Adrenal gland (tissue), 12 donors: ENCODE results near the gene GASK1A. TPM values are rescaled to one million over a fixed set of nuclear protein-coding genes. Genes with fewer than 3 reads are reported as not detected.

Source experiments
- DNase-seq, 7 donors: peaks; one replicate each; pipeline ENCODE4 v3.0.0-alpha.2; 2019 to 2020
- H3K27ac ChIP-seq, 5 donors: fragments of 200-600 bp; sonication (generic) in 4 of 5; 1 replicate in 3 of 5; 2 replicates in 2 of 5; pipeline versions ENCODE4 v1.5.1 to v1.8.0; 2016 to 2020; ENCODE audit warnings: mild to moderate bottlenecking in 1 of 5
- H3K27me3 ChIP-seq: fragments of 200-600 bp; 2 replicates; pipeline ENCODE4 v1.8.0; 2021
- H3K36me3 ChIP-seq, 2 donors: fragments of 200-600 bp; replicated peaks in 1 of 2; 1 replicate in 1 of 2; 2 replicates in 1 of 2; pipeline versions ENCODE4 v1.5.1 to v1.8.0; 2018 to 2022
- H3K4me1 ChIP-seq, 2 donors: fragments of 200-600 bp; replicated peaks in 1 of 2; 1 replicate in 1 of 2; 2 replicates in 1 of 2; pipeline versions ENCODE4 v1.5.1 to v1.8.0; 2018 to 2021
- H3K4me3 ChIP-seq, 4 donors: fragments of 200-600 bp; sonication (generic) in 3 of 4; one replicate each; pipeline ENCODE4 v1.5.1; 2016 to 2018
- H3K9me3 ChIP-seq, 3 donors: fragments of 200-600 bp; sonication (generic) in 1 of 3; replicated peaks in 1 of 3; 1 replicate in 2 of 3; 2 replicates in 1 of 3; pipeline versions ENCODE4 v1.5.1 to v1.8.0; 2016 to 2021
- CTCF ChIP-seq, 6 experiments: fragments of 450-650 bp in 4 of 6; fragments of 200-600 bp in 2 of 6; sonication (generic) in 1 of 6; IDR thresholded peaks; 1 replicate in 5 of 6; 2 replicates in 1 of 6; pipeline versions ENCODE4 v1.5.1 to v1.8.0; 2016 to 2021; ENCODE audit warnings: antibody characterized with exemption in 6 of 6, mild to moderate bottlenecking in 2 of 6, moderate library complexity in 1 of 6
- POLR2A ChIP-seq, 2 donors: fragments of 450-650 bp; IDR thresholded peaks; one replicate each; pipeline ENCODE4 v1.6.1; 2017; ENCODE audit warnings: antibody characterized with exemption in 2 of 2, mild to moderate bottlenecking in 2 of 2, moderate library complexity in 1 of 2
- WGBS, 4 donors: extraction: QIAGEN DNeasy Blood & Tissue Kit in 2 of 4; methylation state at CpG; one replicate each; pipeline versions ENCODE4 v1.1.5 to v1.1.7; 2013 to 2017; 5-methylcytosine and 5-hydroxymethylcytosine counted together
- intact Hi-C, 2 donors: fragments of 100-400 bp; cut with DNase I; formaldehyde crosslinking; loops; one replicate each; pipeline versions ENCODE4 v1.14.1 to v1.15.0; 2022 to 2023
- polyA plus RNA-seq, 3 donors: library from polyadenylated mRNA; stranded (reverse); fragments of 200-250 nt in 2 of 3; fragments of 350-450 nt in 1 of 3; fragmentation: Illumina TruSeq in 1 of 3; extraction: RNeasy Lipid Tissue Mini Kit (QIAGEN cat#74804) in 1 of 3; gene quantifications; one replicate each; pipeline ENCODE4 v1.2.3, GENCODE V29; 2013 to 2014
- total RNA-seq, 9 donors: library from RNA; depleted of rRNA in 4 of 9; stranded (reverse); fragments of >200 nt in 4 of 9; fragments of 120-200 nt in 1 of 9; fragmentation: NEBNext Ultra II Directional in 1 of 9; extraction: Animal tissue kit (Norgen Biotek cat#: 25700) in 1 of 9; gene quantifications; one replicate each; pipeline versions ENCODE4 v1.1.0 to v1.2.4, GENCODE V29; 2013 to 2023
- donor health status: healthy with polysubstance abuse.
- donor health status: Bipolar disorder and iron deficiency.
- donor health status: DM: yes; HTN: yes; CAD: no.
- donor health status: DM: no; HTN: no; CAD: no.
- donor health status: DM: no; HTN: no; CAD: no.
- donor health status: DM: yes; HTN: yes; CAD: no.

GASK1A gene
- total and polyA plus RNA-seq, 12 donors, result 1.5 to 15.5 (median 4.5) TPM

DNA sequence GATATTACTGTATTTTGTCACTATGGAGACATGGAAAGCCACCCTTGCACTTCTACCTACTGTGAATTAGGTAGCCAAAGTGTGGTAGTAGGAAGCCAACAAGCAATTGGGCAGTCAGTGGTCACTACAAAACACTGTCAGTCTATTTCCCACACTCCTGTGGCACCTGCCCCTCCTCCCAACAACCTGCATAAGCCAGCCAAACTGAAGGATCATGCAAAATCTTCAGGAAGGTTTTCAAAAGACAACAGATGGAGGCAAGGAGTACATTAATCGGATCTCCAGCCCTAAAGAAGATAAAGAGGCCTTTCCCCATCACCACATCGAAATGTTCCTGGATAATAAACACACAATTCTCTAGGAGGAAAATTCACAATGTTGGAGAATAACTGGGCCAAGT lies 114.9 kb downstream of the GASK1A start:
- no peak overlapping the region for H3K4me3 ChIP-seq
- no peak overlapping the region for H3K27ac ChIP-seq
- no peaks in the 10 kb centered on the region for H3K4me1 ChIP-seq
- no peak for TF ChIP-seq POLR2A (IDR thresholded peaks at IDR 0.05)
- no peak for TF ChIP-seq CTCF (IDR thresholded peaks at IDR 0.05)
- 89 to 97% (median 90%) methylated on average over 2 of the region's 2 CpGs for WGBS, 4 donors
- intact Hi-C loops, result no loop called here
- no peaks in the 10 kb centered on the region for H3K27me3 ChIP-seq
- no peaks in the 10 kb centered on the region for H3K9me3 ChIP-seq
- H3K36me3 ChIP-seq, result no peaks in the 10 kb centered on the region
- DNase-seq, result no peak

- Histone ChIP-seq H3K9me3 (no peaks in the 10 kb centered on the region), H3K4me3 (no peak overlapping the region), H3K27me3 (no peaks in the 10 kb centered on the region), H3K36me3 (no peaks in the 10 kb centered on the region), H3K27ac (no peak overlapping the region), H3K4me1 (no peaks in the 10 kb centered on the region)
- TF ChIP-seq CTCF (IDR thresholded peaks at IDR 0.05) (no peak), POLR2A (IDR thresholded peaks at IDR 0.05) (no peak)
- intact Hi-C loops, result no loop called here
- no peak for DNase-seq
- 83 to 100% (median 97%) methylated on average over 1 to 2 of the region's 2 CpGs for WGBS, 4 donors
Measured at GRCh38 chr3:43094381-43094780, 115.3 kb downstream of the GASK1A start.

GRCh38 chr3:43094851-43095250 lies 115.7 kb downstream of the GASK1A start:
- Histone ChIP-seq H3K36me3 (no peaks in the 10 kb centered on the region), H3K27ac (no peak overlapping the region), H3K27me3 (no peaks in the 10 kb centered on the region), H3K4me3 (no peak overlapping the region), H3K9me3 (no peaks in the 10 kb centered on the region), H3K4me1 (no peaks in the 10 kb centered on the region)
- intact Hi-C loops, result no loop called here
- 85 to 100% (median 94%) methylated on average over 3 to 4 of the region's 4 CpGs for WGBS, 4 donors
- no peak for TF ChIP-seq CTCF (IDR thresholded peaks at IDR 0.05)
- TF ChIP-seq POLR2A (IDR thresholded peaks at IDR 0.05), result no peak
- DNase-seq, result no peak

- no peaks in the 10 kb centered on the region for H3K9me3 ChIP-seq
- intact Hi-C loops, result no loop called here
- DNase-seq, result no peak
- H3K4me1 ChIP-seq, result no peaks in the 10 kb centered on the region
- no peaks in the 10 kb centered on the region for H3K36me3 ChIP-seq
- no peaks in the 10 kb centered on the region for H3K27me3 ChIP-seq
- 90 to 98% (median 94%) methylated on average over 1 to 5 of the region's 5 CpGs for WGBS, 4 donors
- no peak for TF ChIP-seq POLR2A (IDR thresholded peaks at IDR 0.05)
- no peak overlapping the region for H3K4me3 ChIP-seq
- no peak overlapping the region for H3K27ac ChIP-seq
Measured at GRCh38 chr3:43095370-43095769, 116.3 kb downstream of the GASK1A start.

GRCh38 chr3:43096761-43097160 lies 117.7 kb downstream of the GASK1A start:
- no peaks in the 10 kb centered on the region for H3K4me1 ChIP-seq
- no peak overlapping the region for H3K27ac ChIP-seq
- no peak for DNase-seq
- TF ChIP-seq CTCF (IDR thresholded peaks at IDR 0.05) (no peak), POLR2A (IDR thresholded peaks at IDR 0.05) (no peak)
- no peaks in the 10 kb centered on the region for H3K27me3 ChIP-seq
- no peaks in the 10 kb centered on the region for H3K36me3 ChIP-seq
- H3K9me3 ChIP-seq, result no peaks in the 10 kb centered on the region
- no peak overlapping the region for H3K4me3 ChIP-seq
- intact Hi-C loops, result no loop called here
- WGBS, 4 donors, result 86 to 95% (median 91%) methylated on average over 1 to 3 of the region's 3 CpGs
